Parathyroid adenoma (tissue), 2 donors: ENCODE data around the gene BET1L.
A peak's percentile ranks its signal among the peaks of the same experiment; 100 is the strongest.
"Not testable (repeated sequence)": the region's sequence is repeated elsewhere in the genome, so short reads cannot be mapped to it uniquely, and the experiment has no call there.

Source experiments
- H2AFZ ChIP-seq: fragments of 300-600 bp; sonication (generic); one replicate; pipeline ENCODE4 v1.7.0; 2017; ENCODE audit warnings: antibody characterized with exemption, mild to moderate bottlenecking
- H3K27ac ChIP-seq: fragments of 300-600 bp; sonication (generic); one replicate; pipeline ENCODE4 v1.7.0; 2017
- H3K27me3 ChIP-seq: fragments of 300-600 bp; sonication (generic); one replicate; pipeline ENCODE4 v1.7.0; 2017; ENCODE audit warnings: low read length; ENCODE audit not compliant: control insufficient read depth, insufficient read depth
- H3K36me3 ChIP-seq: fragments of 300-600 bp; sonication (generic); one replicate; pipeline ENCODE4 v1.7.0; 2017; ENCODE audit warnings: low read length; ENCODE audit not compliant: control insufficient read depth, insufficient read depth
- H3K4me1 ChIP-seq: fragments of 300-600 bp; sonication (generic); one replicate; pipeline ENCODE4 v1.7.0; 2017; ENCODE audit warnings: control low read depth
- H3K4me2 ChIP-seq: fragments of 300-600 bp; sonication (generic); one replicate; pipeline ENCODE4 v1.7.0; 2017; ENCODE audit warnings: low read length
- H3K4me3 ChIP-seq: fragments of 300-600 bp; sonication (generic); one replicate; pipeline ENCODE4 v1.7.0; 2017; ENCODE audit warnings: low read depth, low read length
- H3K79me2 ChIP-seq: fragments of 300-600 bp; sonication (generic); one replicate; pipeline ENCODE4 v1.7.0; 2017; ENCODE audit warnings: control low read depth
- H3K9ac ChIP-seq: fragments of 300-600 bp; sonication (generic); one replicate; pipeline ENCODE4 v1.7.0; 2017; ENCODE audit warnings: mild to moderate bottlenecking
- H3K9me3 ChIP-seq: fragments of 300-600 bp; sonication (generic); one replicate; pipeline ENCODE4 v1.7.0; 2017; ENCODE audit warnings: low read length; ENCODE audit not compliant: control insufficient read depth
- TF ChIP-seq, protein P1 (sequence below): fragments of 300-600 bp; sonication (generic); IDR thresholded peaks from one replicate; pipeline ENCODE4 v1.7.0; 2017; ENCODE audit warnings: antibody characterized with exemption, mild to moderate bottlenecking
- donor health status: primary hyperparathyroidism.

BET1L gene

DNA sequence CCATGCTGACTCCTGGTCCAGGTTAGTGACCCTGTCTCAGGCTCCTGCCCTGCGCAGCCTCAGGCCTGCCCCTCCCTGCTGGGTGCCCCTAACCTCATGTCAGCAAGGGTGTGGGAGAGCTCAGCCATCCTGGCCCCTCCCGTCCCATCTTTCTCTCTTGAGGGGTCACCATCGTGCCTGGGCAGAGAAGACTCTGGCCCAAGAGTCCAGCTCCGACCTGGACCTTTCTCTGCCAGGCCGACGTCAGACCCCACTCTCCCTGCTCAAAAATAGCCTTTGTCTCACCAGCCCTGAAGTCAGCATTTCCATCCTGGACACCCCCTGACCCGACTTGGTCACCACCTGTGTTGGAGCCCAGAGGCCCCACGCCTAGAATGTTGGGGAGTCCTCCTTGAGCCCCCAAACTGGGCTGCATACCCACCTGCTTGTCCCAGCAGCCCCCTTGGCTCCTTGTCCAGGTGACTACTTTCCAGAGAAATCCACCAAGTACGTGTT, 9.4 kb downstream of the BET1L start:
- Histone ChIP-seq H3K27me3 (no peaks in the 10 kb centered on the region), H3K9ac (no peak overlapping the region), H3K36me3 (no peaks in the 10 kb centered on the region), H3K9me3 (no peaks in the 10 kb centered on the region), H3K4me2 (no peak overlapping the region), H3K27ac (no peak overlapping the region), H3K4me3 (no peak overlapping the region), H3K79me2 (no peaks in the 10 kb centered on the region), H3K4me1 (no peaks in the 10 kb centered on the region), H2AFZ (no peak overlapping the region)
- TF ChIP-seq, protein P1, sequence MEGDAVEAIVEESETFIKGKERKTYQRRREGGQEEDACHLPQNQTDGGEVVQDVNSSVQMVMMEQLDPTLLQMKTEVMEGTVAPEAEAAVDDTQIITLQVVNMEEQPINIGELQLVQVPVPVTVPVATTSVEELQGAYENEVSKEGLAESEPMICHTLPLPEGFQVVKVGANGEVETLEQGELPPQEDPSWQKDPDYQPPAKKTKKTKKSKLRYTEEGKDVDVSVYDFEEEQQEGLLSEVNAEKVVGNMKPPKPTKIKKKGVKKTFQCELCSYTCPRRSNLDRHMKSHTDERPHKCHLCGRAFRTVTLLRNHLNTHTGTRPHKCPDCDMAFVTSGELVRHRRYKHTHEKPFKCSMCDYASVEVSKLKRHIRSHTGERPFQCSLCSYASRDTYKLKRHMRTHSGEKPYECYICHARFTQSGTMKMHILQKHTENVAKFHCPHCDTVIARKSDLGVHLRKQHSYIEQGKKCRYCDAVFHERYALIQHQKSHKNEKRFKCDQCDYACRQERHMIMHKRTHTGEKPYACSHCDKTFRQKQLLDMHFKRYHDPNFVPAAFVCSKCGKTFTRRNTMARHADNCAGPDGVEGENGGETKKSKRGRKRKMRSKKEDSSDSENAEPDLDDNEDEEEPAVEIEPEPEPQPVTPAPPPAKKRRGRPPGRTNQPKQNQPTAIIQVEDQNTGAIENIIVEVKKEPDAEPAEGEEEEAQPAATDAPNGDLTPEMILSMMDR, result no peak

DNA sequence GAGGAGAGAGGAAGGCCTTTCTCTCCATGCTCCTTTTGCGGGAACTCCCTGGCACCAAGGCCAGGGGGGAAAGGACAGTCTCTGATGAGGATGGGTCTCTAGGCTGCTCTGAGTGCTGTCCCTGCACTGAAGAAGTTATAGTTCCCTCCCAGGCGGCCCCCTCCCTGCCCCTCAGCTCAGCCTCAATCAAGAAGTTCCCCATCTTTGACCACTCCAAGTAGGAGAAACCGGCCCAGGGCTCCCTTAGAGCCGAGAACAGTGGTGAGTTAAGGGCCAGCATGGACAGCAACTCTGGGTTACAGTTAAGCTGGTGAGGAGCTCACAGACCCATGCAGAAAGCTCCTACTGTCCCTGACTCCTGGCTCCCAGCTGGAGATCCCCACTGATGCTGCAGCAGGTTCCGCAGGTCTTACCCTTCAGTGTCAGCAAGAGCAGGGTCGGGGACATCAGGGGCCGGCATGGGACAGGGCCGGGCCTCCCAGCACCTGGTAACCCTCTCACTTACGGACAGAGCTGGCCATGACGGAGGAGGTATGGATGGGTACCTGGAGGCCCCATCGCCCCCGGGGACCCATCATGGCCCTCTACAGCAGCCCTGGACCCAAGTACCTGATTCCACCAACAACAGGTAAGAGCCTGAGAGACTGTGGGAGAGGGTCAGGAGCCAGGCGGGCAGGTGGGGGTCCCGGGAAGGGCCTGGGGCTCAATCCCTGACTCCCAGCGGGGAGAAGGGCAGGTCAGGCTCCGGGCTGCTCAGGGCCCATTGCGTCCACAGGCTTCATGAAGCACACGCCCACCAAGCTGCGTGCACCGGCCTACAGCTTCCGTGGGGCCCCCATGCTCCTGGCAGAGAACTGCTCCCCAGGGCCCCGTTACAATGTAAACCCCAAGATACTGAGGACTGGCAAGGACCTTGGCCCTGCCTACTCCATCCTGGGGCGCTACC, 10.1 kb downstream of the BET1L start:
- Histone ChIP-seq H3K79me2 (no peaks in the 10 kb centered on the region), H3K4me2 (no peak overlapping the region), H3K4me1 (no peaks in the 10 kb centered on the region), H3K4me3 (no peak overlapping the region), H2AFZ (no peak overlapping the region), H3K27ac (no peak overlapping the region), H3K27me3 (no peaks in the 10 kb centered on the region), H3K9me3 (no peaks in the 10 kb centered on the region), H3K36me3 (no peaks in the 10 kb centered on the region), H3K9ac (no peak overlapping the region)
- TF ChIP-seq, protein P1, result no peak

DNA sequence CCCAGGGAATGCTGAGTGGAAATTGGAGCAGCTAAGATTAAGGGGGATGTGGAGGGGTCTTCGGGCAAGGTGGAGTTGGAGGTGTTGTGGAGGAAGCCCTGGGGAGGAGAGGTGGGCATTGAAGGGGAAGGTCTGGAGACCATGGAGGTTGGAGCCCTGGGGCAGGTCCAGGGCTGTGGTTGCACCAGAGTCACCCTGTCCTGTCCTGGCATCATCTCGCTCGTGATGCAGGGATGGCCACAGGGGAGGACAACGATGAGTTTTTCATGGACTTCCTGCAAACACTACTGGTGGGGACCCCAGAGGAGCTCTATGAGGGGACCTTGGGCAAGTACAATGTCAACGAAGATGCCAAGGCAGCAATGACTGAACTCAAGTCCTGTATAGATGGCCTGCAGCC, 13.7 kb downstream of the BET1L start:
- not testable (repeated sequence) for H3K4me2 ChIP-seq

DNA sequence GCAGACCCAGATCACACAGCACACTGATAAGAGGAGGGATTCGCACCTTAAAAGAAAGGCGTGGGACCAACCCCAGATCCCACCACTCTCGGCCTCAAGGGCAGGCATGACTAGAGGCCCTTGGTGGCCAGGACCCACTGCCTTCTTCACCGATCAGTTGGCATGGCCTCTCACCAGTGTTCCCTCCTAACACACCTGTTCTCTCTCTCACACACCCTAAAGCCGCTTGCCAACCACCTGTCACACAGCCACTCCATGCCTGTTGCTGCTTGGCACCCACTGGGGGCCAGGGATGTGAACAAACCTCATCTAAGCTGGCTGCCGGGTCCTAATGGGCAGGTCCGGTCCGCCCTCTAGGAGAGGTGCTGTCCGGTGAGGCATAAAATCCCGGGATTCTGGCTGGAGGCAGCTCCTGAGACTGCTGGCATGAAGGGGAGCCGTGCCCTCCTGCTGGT, 14.5 kb downstream of the BET1L start, which contains the start of gene SCGB1C1:
Gene SCGB1C1 (plus strand): TSS at position 405 of the 455 bp plus-strand sequence. CDS start 22 bp downstream, at position 427.
- not testable (repeated sequence) for H2AFZ ChIP-seq, H3K79me2 ChIP-seq, H3K4me1 ChIP-seq, H3K9me3 ChIP-seq, H3K4me2 ChIP-seq, H3K27ac ChIP-seq, H3K36me3 ChIP-seq, H3K4me3 ChIP-seq, H3K9ac ChIP-seq, H3K27me3 ChIP-seq

More for the DNA sequence above, 13.7 kb downstream of the BET1L start:
- H3K27ac ChIP-seq, H3K27me3 ChIP-seq, H3K36me3 ChIP-seq, H3K79me2 ChIP-seq, H2AFZ ChIP-seq, H3K9me3 ChIP-seq, H3K4me3 ChIP-seq, H3K4me1 ChIP-seq, H3K9ac ChIP-seq: not testable (repeated sequence)

DNA sequence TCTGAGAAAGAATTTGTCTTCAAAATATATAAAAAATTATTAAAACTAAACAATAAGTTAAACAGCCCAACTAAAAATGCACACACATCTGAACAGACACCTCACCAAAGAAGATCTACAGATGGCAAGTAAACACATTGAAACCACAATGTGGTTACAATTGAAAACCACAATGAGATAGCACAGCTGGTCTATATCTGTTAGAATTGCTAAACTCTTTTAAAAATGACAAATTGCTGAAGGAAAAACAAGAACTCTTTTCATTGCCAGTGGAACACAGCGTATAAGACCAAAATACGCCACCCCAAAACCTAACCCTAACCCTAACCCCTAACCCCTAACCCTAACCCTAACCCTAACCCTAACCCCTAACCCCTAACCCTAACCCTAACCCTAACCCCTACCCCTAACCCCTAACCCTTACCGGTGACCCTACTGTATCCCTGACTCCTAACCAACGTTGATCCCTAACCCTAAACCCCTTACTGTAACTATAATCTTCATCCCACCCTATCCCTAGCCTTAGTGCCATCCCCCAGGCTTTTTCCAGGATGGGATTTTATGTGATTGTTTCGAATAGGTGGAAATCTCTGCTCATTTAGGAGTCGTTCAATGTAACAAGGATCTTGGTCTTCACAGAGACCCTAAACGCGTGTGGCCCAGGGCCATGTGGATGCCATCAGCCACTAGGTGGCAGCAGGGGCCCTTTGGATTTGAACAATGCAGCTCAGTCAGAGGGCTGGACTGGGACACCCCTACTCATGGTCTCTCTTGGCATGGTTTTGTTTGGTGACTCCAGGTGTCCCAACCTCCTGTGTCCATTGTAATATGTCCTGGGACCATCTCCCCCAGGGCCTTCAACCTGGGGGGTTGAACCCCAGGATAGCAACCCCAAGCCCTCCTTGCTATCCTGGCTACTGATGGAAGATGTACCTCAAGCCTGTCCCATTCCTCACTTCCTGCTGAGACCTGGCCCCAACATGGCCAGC, 15.4 kb downstream of the BET1L start:
- H3K27ac ChIP-seq, H3K36me3 ChIP-seq, H3K9ac ChIP-seq, H3K4me3 ChIP-seq, H2AFZ ChIP-seq, H3K79me2 ChIP-seq, H3K4me2 ChIP-seq, H3K27me3 ChIP-seq, H3K9me3 ChIP-seq, H3K4me1 ChIP-seq: not testable (repeated sequence)
- TF ChIP-seq, protein P1, result peak; percentile 39

DNA sequence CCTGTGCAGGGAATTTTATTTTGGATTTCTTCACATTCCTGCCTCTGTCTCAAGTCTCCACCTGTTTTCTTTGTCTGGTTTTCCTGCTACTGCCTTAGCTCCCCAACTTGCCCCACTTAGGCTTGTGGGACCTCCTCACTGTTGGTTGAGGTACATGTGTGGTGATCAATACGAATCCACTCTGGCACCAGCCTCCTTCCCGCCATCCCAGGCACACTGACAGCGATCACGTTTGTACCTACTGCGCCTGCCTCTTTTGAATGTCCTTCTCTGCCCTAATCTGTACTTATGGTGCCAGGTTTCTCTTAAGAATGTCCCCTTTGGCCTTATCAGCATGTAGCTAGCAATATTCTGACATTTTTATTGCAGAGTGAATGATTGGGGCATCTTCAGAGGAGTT, 16.7 kb downstream of the BET1L start:
- H2AFZ ChIP-seq, H3K9ac ChIP-seq, H3K79me2 ChIP-seq, H3K36me3 ChIP-seq, H3K9me3 ChIP-seq, H3K4me2 ChIP-seq, H3K27ac ChIP-seq, H3K27me3 ChIP-seq, H3K4me3 ChIP-seq, H3K4me1 ChIP-seq: not testable (repeated sequence)

DNA sequence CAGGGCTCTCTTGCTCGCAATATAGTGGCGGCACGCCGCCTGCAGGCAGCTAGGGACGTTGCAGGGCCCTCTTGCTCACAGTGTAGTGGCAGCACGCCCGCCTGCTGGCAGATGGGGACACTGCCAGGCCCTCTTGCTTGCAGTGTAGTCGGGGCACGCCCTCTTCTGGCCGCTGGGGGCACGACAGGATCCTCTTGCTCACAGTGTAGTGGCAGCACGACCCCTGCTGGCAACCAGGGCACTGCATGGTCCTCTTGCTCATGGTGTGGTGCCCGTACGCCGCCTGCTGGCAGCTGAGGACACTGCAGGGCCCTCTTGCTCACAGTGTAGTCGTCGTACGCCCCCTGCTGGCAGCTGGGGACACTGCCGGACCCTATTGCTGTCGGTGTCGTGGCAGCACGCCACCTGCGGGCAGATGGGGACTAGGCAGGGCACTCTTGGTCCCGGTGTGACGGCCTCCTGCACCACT, 17.3 kb downstream of the BET1L start:
- not testable (repeated sequence) for H2AFZ ChIP-seq, H3K79me2 ChIP-seq, H3K27ac ChIP-seq, H3K9ac ChIP-seq, H3K4me3 ChIP-seq, H3K36me3 ChIP-seq, H3K4me1 ChIP-seq, H3K9me3 ChIP-seq, H3K27me3 ChIP-seq, H3K4me2 ChIP-seq
